Measurements from ENCODE around the gene DESI1.

Gene DESI1

DNA sequence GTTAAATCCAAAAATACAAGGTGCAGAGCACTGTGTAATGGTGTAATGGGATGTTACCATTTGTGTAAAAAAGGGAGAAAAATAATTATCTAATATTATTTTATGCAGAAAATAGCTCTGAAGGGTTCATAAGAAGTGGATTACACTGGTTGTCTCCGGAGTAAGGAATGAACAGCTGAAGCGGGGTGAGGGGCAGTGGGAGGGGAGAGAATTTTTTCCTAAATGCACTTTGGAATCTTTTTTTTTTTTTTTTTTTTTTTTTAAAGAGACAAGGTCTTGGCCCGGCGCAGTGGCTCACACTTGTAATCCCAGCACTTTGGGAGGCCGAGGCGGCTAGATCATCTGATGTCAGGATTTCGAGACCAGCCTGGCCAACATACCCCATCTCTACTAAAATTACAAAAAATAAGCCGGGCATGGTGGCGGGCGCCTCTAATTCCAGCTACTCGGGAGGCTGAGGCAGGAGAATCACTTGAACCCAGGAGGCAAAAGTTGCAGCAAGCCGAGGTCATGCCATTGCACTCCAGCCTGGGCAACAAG is 69.8 kb downstream of the DESI1 start:
- TF ChIP-seq FOXP2 (optimal IDR thresholded peaks at IDR 0.05; ENCODE audit: borderline replicate concordance, extremely low read depth, extremely low read length, insufficient read depth): no peak
- no peak for TF ChIP-seq POLR2AphosphoS5 (IDR thresholded peaks at IDR 0.05; ENCODE audit: low read depth, low read length)
- TF ChIP-seq SIN3A (IDR thresholded peaks at IDR 0.05; ENCODE audit: borderline replicate concordance, insufficient read depth, low read length): no peak
- TF ChIP-seq TAF1 (IDR thresholded peaks at IDR 0.05; ENCODE audit: borderline replicate concordance, insufficient read depth, low read length): no peak
- TF ChIP-seq, protein P1, sequence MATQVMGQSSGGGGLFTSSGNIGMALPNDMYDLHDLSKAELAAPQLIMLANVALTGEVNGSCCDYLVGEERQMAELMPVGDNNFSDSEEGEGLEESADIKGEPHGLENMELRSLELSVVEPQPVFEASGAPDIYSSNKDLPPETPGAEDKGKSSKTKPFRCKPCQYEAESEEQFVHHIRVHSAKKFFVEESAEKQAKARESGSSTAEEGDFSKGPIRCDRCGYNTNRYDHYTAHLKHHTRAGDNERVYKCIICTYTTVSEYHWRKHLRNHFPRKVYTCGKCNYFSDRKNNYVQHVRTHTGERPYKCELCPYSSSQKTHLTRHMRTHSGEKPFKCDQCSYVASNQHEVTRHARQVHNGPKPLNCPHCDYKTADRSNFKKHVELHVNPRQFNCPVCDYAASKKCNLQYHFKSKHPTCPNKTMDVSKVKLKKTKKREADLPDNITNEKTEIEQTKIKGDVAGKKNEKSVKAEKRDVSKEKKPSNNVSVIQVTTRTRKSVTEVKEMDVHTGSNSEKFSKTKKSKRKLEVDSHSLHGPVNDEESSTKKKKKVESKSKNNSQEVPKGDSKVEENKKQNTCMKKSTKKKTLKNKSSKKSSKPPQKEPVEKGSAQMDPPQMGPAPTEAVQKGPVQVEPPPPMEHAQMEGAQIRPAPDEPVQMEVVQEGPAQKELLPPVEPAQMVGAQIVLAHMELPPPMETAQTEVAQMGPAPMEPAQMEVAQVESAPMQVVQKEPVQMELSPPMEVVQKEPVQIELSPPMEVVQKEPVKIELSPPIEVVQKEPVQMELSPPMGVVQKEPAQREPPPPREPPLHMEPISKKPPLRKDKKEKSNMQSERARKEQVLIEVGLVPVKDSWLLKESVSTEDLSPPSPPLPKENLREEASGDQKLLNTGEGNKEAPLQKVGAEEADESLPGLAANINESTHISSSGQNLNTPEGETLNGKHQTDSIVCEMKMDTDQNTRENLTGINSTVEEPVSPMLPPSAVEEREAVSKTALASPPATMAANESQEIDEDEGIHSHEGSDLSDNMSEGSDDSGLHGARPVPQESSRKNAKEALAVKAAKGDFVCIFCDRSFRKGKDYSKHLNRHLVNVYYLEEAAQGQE (IDR thresholded peaks at IDR 0.05; ENCODE audit: insufficient read depth in 1 of 2, low read depth in 2 of 2, low read length in 2 of 2): no peak

DNA sequence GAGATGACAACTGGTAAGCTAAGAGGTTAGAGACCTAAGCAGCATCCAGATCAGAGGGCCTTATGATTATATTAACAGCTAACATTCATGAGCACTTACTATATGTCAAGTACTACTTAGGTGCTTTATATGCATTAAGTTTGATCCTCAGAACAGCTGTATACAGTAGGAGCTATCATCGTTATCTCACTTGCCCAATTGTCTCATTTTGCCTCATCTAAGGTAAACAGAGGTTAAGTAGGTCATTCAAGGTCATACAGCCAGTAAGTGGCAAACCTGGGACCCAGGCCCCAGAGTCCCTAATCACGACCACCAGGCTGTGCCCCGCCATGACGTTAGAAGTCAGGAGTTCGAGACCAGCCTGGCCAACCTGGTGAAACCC is 72.0 kb downstream of the DESI1 start:
- no peak for TF ChIP-seq SIN3A (IDR thresholded peaks at IDR 0.05; ENCODE audit: borderline replicate concordance, insufficient read depth, low read length)
- TF ChIP-seq POLR2AphosphoS5 (IDR thresholded peaks at IDR 0.05; ENCODE audit: low read depth, low read length): no peak
- no peak for TF ChIP-seq TAF1 (IDR thresholded peaks at IDR 0.05; ENCODE audit: borderline replicate concordance, insufficient read depth, low read length)

Data from PFSK-1 (cell line).